Heart right ventricle (tissue), 16 donors: ENCODE measurements around the gene DENND1A. TPM values are rescaled to one million over a fixed set of nuclear protein-coding genes. Genes with fewer than 3 reads are reported as not detected.

ENCODE experiments used
- ATAC-seq, 8 donors: fragments of 200-7000 bp; cut with Tn5 transposase; one replicate each; pipeline ENCODE4 v1.9.1; 2020; ENCODE audit warnings: mild to moderate bottlenecking in 8 of 8, moderate library complexity in 8 of 8, moderate number of reproducible peaks in 1 of 8
- DNase-seq, 2 donors: peaks; one replicate each; pipeline ENCODE4 v3.0.0-alpha.2; 2020
- H3K27ac ChIP-seq, 10 donors: fragments of 200-600 bp; sonication (generic) in 2 of 10; one replicate each; pipeline versions ENCODE4 v1.5.0 to v1.8.0; 2020 to 2022; ENCODE audit warnings: mild to moderate bottlenecking in 3 of 10
- H3K27me3 ChIP-seq, 7 donors: fragments of 200-600 bp; one replicate each; pipeline ENCODE4 v1.8.0; 2021 to 2022; ENCODE audit warnings: mild to moderate bottlenecking in 2 of 7
- H3K36me3 ChIP-seq, 9 donors: fragments of 200-600 bp; sonication (generic) in 1 of 9; one replicate each; pipeline versions ENCODE4 v1.5.0 to v1.8.0; 2020 to 2022; ENCODE audit warnings: mild to moderate bottlenecking in 2 of 9
- H3K4me1 ChIP-seq, 9 donors: fragments of 200-600 bp; sonication (generic) in 1 of 9; one replicate each; pipeline versions ENCODE4 v1.5.0 to v1.8.0; 2020 to 2022; ENCODE audit warnings: mild to moderate bottlenecking in 4 of 9
- H3K4me3 ChIP-seq, 10 donors: fragments of 200-600 bp; sonication (generic) in 2 of 10; one replicate each; pipeline versions ENCODE4 v1.5.0 to v1.8.0; 2020 to 2022; ENCODE audit warnings: mild to moderate bottlenecking in 7 of 10, moderate library complexity in 2 of 10
- H3K9me3 ChIP-seq, 11 donors: fragments of 200-600 bp in 10 of 11; sonication (generic) in 2 of 11; one replicate each; pipeline versions ENCODE4 v1.5.0 to v1.8.0; 2013 to 2022; ENCODE audit warnings: mild to moderate bottlenecking in 2 of 11, control low read depth in 1 of 11, moderate library complexity in 1 of 11
- WGBS, 2 donors: extraction: QIAGEN DNeasy Blood & Tissue Kit; methylation state at CpG; one replicate each; pipeline ENCODE4 v1.1.7; 2013; ENCODE audit warnings: inconsistent platforms in 1 of 2; 5-methylcytosine and 5-hydroxymethylcytosine counted together
- intact Hi-C, 10 donors: fragments of 100-400 bp; cut with DNase I; formaldehyde crosslinking; loops; one replicate each; pipeline versions ENCODE4 v1.11.1 to v1.14.2; 2022
- polyA plus RNA-seq, 2 donors: library from polyadenylated mRNA; stranded (reverse); fragments of 200-250 nt; gene quantifications; one replicate each; pipeline ENCODE4 v1.2.3, GENCODE V29; 2013
- total RNA-seq, 10 donors: library from RNA; stranded (reverse); fragmentation: NEBNext Ultra II Directional in 3 of 10; extraction: Animal tissue kit (Norgen Biotek cat#: 25700) in 3 of 10; gene quantifications; one replicate each; pipeline versions ENCODE4 v1.2.1 to v1.2.4, GENCODE V29; 2021 to 2023
- TF ChIP-seq, protein P1 (sequence below), 9 donors: fragments of 200-600 bp; sonication (generic) in 2 of 9; IDR thresholded peaks; one replicate each; pipeline versions ENCODE4 v1.5.0 to v1.8.0; 2021 to 2022; ENCODE audit warnings: antibody characterized with exemption in 9 of 9, mild to moderate bottlenecking in 5 of 9, moderate library complexity in 1 of 9
- donor health status: Arrhythmogenic right ventricular cardiomyopathy.
- donor health status: ischemic (EF 13 %, LVEDD 7.1; RV severe dilation, severe dysfunction).
- donor health status: healthy with polysubstance abuse.
- donor health status: DM: no; HTN: yes; CAD: no.
- donor health status: DM: no; HTN: no; CAD: no.
- donor health status: ischemic (EF 25% LVEDD 6.9; RV normal size, moderate dysfunction).
- donor health status: ischemic (EF 25% LVEDD 5.7; RV mildly dilated, moderate dysfunction).
- donor health status: healthy.
- donor health status: DM: yes; HTN: yes; CAD: no.
- donor health status: Ischemic cardiomyopathy.
- donor health status: ischemic (EF 35%, LVEDD 5.7; RV mildly dilated, moderate dysfunction).
- donor health status: nonischemic (EF 11% LVEDD 7.7; RV severe dilation, severe dysfunction).
- donor health status: DM: yes; HTN: yes; CAD: no.
- donor health status: PGD.
- donor health status: ischemic (EF 29% LVEDD 5.4; RV normal size, mild dysfunction).
- donor health status: nonischemic (EF 23%, LVEDD 6.1; RV moderate dilation, normal function).

DENND1A gene
- total and polyA plus RNA-seq, 12 donors: 7.3 to 19.6 (median 12.2) TPM

GRCh38 chr9:123723135-123723875 is 206.6 kb downstream of the DENND1A start:
- H3K27me3 ChIP-seq: no peaks in the 10 kb centered on the region
- DNase-seq (no peak), ATAC-seq (no peak)
- H3K4me3 ChIP-seq: no peak overlapping the region
- no peaks in the 10 kb centered on the region for H3K36me3 ChIP-seq
- intact Hi-C loops: loop anchor here in 5 of 10 donors (5.0 to 10.0 kb wide), 3 partner anchors 311 to 321 kb away; no protein-coding TSS in a partner anchor
- 84 to 96% methylated on average over 4 of the region's 4 CpGs for WGBS, 2 donors
- TF ChIP-seq, protein P1, sequence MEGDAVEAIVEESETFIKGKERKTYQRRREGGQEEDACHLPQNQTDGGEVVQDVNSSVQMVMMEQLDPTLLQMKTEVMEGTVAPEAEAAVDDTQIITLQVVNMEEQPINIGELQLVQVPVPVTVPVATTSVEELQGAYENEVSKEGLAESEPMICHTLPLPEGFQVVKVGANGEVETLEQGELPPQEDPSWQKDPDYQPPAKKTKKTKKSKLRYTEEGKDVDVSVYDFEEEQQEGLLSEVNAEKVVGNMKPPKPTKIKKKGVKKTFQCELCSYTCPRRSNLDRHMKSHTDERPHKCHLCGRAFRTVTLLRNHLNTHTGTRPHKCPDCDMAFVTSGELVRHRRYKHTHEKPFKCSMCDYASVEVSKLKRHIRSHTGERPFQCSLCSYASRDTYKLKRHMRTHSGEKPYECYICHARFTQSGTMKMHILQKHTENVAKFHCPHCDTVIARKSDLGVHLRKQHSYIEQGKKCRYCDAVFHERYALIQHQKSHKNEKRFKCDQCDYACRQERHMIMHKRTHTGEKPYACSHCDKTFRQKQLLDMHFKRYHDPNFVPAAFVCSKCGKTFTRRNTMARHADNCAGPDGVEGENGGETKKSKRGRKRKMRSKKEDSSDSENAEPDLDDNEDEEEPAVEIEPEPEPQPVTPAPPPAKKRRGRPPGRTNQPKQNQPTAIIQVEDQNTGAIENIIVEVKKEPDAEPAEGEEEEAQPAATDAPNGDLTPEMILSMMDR (IDR thresholded peaks at IDR 0.05): no peak
- H3K9me3 ChIP-seq: peaks cover 0 to 20% (median 0%) of the 10 kb centered on the region in 11 donors
- H3K27ac ChIP-seq: no peak overlapping the region
- H3K4me1 ChIP-seq: peaks cover 0 to 12% (median 0%) of the 10 kb centered on the region in 9 donors

DNA sequence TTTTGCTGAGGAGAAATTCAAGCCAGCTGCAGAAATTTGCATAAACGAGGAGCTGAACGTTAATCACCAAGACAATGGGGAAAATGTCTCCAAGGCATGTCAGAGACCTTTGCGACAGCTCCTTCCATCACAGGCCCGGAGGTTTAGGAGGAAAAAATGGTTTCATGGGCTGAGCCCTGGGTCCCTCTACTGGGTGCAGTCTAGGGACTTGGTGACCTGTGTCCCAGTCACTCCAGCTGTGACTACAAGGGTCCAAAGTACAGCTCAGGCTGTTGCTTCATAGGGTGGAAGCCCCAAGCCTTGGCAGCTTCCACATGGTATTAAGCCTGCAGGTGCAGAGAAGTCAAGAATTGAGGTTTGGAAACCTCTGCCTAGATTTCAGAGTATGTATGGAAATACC is 207.5 kb downstream of the DENND1A start:
- TF ChIP-seq, protein P1 (IDR thresholded peaks at IDR 0.05): no peak
- peaks cover 0 to 12% (median 0%) of the 10 kb centered on the region in 9 donors for H3K4me1 ChIP-seq
- peaks cover 0 to 11% (median 0%) of the 10 kb centered on the region in 11 donors for H3K9me3 ChIP-seq
- WGBS, 2 donors: 98% methylated on average over 4 of the region's 4 CpGs
- intact Hi-C loops: loop anchor here in 5 of 10 donors (5.0 to 10.0 kb wide), 3 partner anchors 312 to 322 kb away; no protein-coding TSS in a partner anchor
- H3K27ac ChIP-seq: no peak overlapping the region
- ATAC-seq: no peak
- no peak for DNase-seq
- no peaks in the 10 kb centered on the region for H3K36me3 ChIP-seq
- H3K27me3 ChIP-seq: no peaks in the 10 kb centered on the region
- no peak overlapping the region for H3K4me3 ChIP-seq

DNA sequence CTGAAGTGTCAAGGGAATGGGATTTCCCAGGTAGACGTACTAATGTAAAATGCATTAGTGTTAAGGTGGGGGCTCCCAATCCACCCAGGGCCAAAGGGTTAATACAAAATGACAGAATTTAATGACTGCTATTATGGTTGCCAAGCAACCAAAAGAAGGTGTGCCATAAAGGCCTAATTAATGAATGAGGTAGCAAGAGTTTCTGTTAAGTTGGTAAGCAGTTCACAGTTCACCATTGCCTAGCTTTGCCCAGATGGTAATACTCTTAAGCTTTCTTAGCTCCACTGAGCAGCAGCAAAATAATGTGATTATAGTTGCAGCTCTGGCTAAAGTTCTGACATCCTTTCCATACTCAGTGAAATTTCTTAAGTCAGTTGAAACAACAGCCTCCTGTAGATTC is 211.7 kb downstream of the DENND1A start:
- no peak for ATAC-seq

GRCh38 chr9:123717581-123718175 is 212.2 kb downstream of the DENND1A start:
- no peaks in the 10 kb centered on the region for H3K36me3 ChIP-seq
- no peak overlapping the region for H3K27ac ChIP-seq
- no peak overlapping the region for H3K4me3 ChIP-seq
- ATAC-seq: no peak
- no peak for DNase-seq
- H3K27me3 ChIP-seq: no peaks in the 10 kb centered on the region
- H3K9me3 ChIP-seq: peaks cover 0 to 8% (median 0%) of the 10 kb centered on the region in 11 donors
- intact Hi-C loops: loop anchor here in 1 of 10 donors (10.0 kb wide), 1 partner anchor 57 kb away; no protein-coding TSS in a partner anchor
- no peaks in the 10 kb centered on the region for H3K4me1 ChIP-seq
- TF ChIP-seq, protein P1 (IDR thresholded peaks at IDR 0.05): no peak

More for the DNA sequence above, 211.7 kb downstream of the DENND1A start:
- TF ChIP-seq, protein P1 (IDR thresholded peaks at IDR 0.05): no peak
- no peak overlapping the region for H3K4me3 ChIP-seq
- no peak overlapping the region for H3K27ac ChIP-seq
- intact Hi-C loops: loop anchor here in 1 of 10 donors (10.0 kb wide), 1 partner anchor 57 kb away; no protein-coding TSS in a partner anchor
- DNase-seq: no peak
- no peaks in the 10 kb centered on the region for H3K4me1 ChIP-seq
- no peaks in the 10 kb centered on the region for H3K36me3 ChIP-seq
- 94 to 98% methylated on average over 1 of the region's 1 CpG for WGBS, 2 donors
- no peaks in the 10 kb centered on the region for H3K27me3 ChIP-seq
- peaks cover 0 to 11% (median 0%) of the 10 kb centered on the region in 11 donors for H3K9me3 ChIP-seq
